ENCODE results near the gene CTNNA2. TPM values are rescaled to one million over a fixed set of nuclear protein-coding genes. Genes with fewer than 3 reads are reported as not detected.
A peak's percentile ranks its signal among the peaks of the same experiment; 100 is the strongest.

Gene CTNNA2
- total RNA-seq, 6 experiments from 2014 or later: 0.44 TPM; not detected in 5

- intact Hi-C loops (cut with DNase I): no loop called here
- H3K27me3 ChIP-seq: no peaks in the 10 kb centered on the region
- peaks cover 0 to 4% (median 0%) of the 10 kb centered on the region in 4 donors for H3K9me3 ChIP-seq
- no peaks in the 10 kb centered on the region for H3K36me3 ChIP-seq
- 81% methylated on average over 6 of the region's 6 CpGs for WGBS (ENCODE audit: insufficient coverage, low coverage, low lambda C conversion rate, missing lambda C conversion rate)
- TF ChIP-seq, protein P1, sequence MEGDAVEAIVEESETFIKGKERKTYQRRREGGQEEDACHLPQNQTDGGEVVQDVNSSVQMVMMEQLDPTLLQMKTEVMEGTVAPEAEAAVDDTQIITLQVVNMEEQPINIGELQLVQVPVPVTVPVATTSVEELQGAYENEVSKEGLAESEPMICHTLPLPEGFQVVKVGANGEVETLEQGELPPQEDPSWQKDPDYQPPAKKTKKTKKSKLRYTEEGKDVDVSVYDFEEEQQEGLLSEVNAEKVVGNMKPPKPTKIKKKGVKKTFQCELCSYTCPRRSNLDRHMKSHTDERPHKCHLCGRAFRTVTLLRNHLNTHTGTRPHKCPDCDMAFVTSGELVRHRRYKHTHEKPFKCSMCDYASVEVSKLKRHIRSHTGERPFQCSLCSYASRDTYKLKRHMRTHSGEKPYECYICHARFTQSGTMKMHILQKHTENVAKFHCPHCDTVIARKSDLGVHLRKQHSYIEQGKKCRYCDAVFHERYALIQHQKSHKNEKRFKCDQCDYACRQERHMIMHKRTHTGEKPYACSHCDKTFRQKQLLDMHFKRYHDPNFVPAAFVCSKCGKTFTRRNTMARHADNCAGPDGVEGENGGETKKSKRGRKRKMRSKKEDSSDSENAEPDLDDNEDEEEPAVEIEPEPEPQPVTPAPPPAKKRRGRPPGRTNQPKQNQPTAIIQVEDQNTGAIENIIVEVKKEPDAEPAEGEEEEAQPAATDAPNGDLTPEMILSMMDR (IDR thresholded peaks at IDR 0.05): no peak
- no peak for TF ChIP-seq POLR2A (IDR thresholded peaks at IDR 0.05)
- ATAC-seq (no peak), DNase-seq (no peak)
- no peak overlapping the region for H3K27ac ChIP-seq
- H3K4me1 ChIP-seq: no peaks in the 10 kb centered on the region
- H3K4me3 ChIP-seq: no peak overlapping the region
Measured at GRCh38 chr2:79564065-79564464, 51.2 kb downstream of the CTNNA2 start.

DNA sequence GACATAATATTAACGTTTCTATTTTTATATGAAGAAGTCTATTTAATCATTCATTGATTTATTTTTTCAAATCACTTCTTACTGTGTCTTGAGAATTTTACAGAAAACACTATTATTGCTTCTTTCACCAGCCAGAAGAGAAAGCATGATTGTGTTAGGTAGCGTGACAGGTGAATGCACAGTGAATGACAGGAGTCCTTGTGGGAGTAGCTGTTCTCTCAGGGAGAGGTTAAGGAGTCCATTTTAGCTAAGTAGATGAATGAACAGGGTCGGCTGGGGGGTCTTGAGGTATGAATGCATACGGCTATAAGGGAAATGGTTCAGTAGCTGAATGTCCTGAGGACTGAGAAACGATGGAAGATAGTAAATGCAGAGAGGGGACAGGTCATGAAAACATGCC is 56.2 kb downstream of the CTNNA2 start:
- H3K27ac ChIP-seq: no peak overlapping the region
- H3K9me3 ChIP-seq: no peaks in the 10 kb centered on the region
- no peak for TF ChIP-seq POLR2A (IDR thresholded peaks at IDR 0.05)
- TF ChIP-seq, protein P1 (IDR thresholded peaks at IDR 0.05): no peak
- no peak for ATAC-seq
- H3K4me1 ChIP-seq: no peaks in the 10 kb centered on the region
- no peak overlapping the region for H3K4me3 ChIP-seq
- intact Hi-C loops (cut with DNase I): no loop called here
- no peaks in the 10 kb centered on the region for H3K36me3 ChIP-seq
- H3K27me3 ChIP-seq: no peaks in the 10 kb centered on the region
- WGBS (ENCODE audit: insufficient coverage, low coverage, low lambda C conversion rate, missing lambda C conversion rate): 50% methylated on average over 5 of the region's 5 CpGs
- no peak for DNase-seq

GRCh38 chr2:79573895-79574674 is 61.2 kb downstream of the CTNNA2 start:
- H3K9me3 ChIP-seq: no peaks in the 10 kb centered on the region
- no peak overlapping the region for H3K4me3 ChIP-seq
- ATAC-seq (peak; percentile 70 to 98 (median 82)), DNase-seq (no peak)
- WGBS (ENCODE audit: insufficient coverage, low coverage, low lambda C conversion rate, missing lambda C conversion rate): 40% methylated on average over 6 of the region's 6 CpGs
- H3K36me3 ChIP-seq: no peaks in the 10 kb centered on the region
- H3K4me1 ChIP-seq: no peaks in the 10 kb centered on the region
- TF ChIP-seq, protein P1 (IDR thresholded peaks at IDR 0.05): no peak
- no peak for TF ChIP-seq POLR2A (IDR thresholded peaks at IDR 0.05)
- intact Hi-C loops (cut with DNase I): no loop called here
- H3K27ac ChIP-seq: no peak overlapping the region
- no peaks in the 10 kb centered on the region for H3K27me3 ChIP-seq

GRCh38 chr2:79576451-79576850 is 63.6 kb downstream of the CTNNA2 start:
- 59% methylated on average over 4 of the region's 4 CpGs for WGBS (ENCODE audit: insufficient coverage, low coverage, low lambda C conversion rate, missing lambda C conversion rate)
- H3K27me3 ChIP-seq: no peaks in the 10 kb centered on the region

More at GRCh38 chr2:79576451-79576850, 63.6 kb downstream of the CTNNA2 start:
- TF ChIP-seq POLR2A (IDR thresholded peaks at IDR 0.05): no peak
- TF ChIP-seq, protein P1 (IDR thresholded peaks at IDR 0.05): no peak
- Histone ChIP-seq H3K4me3 (no peak overlapping the region), H3K4me1 (no peaks in the 10 kb centered on the region), H3K36me3 (no peaks in the 10 kb centered on the region), H3K9me3 (no peaks in the 10 kb centered on the region), H3K27ac (no peak overlapping the region)
- intact Hi-C loops (cut with DNase I): no loop called here
- ATAC-seq: no peak
- no peak for DNase-seq

All from right lobe of liver (tissue), 6 donors.